ENCODE results near the gene CHL1.

The CHL1 gene

GRCh38 chr3:217099-217813 is 20.7 kb downstream of the CHL1 start:
- no peak for DNase-seq (ENCODE audit: low spot score)

GRCh38 chr3:217948-218347 is 21.4 kb downstream of the CHL1 start:
- no peak for DNase-seq (ENCODE audit: low spot score)

- DNase-seq (ENCODE audit: low spot score): no peak
Observed at GRCh38 chr3:228442-229182, 32.0 kb downstream of the CHL1 start.

- no peak for DNase-seq (ENCODE audit: low spot score)
Observed at GRCh38 chr3:229183-229661, 32.7 kb downstream of the CHL1 start.

- no peak for DNase-seq (ENCODE audit: low spot score)
Observed at GRCh38 chr3:236881-237280, 40.3 kb downstream of the CHL1 start.

GRCh38 chr3:242602-243355 is 46.2 kb downstream of the CHL1 start:
- no peak for DNase-seq (ENCODE audit: low spot score)

- DNase-seq (ENCODE audit: low spot score): no peak
Observed at GRCh38 chr3:243356-243725, 46.8 kb downstream of the CHL1 start.

GRCh38 chr3:244041-244440 is 47.5 kb downstream of the CHL1 start:
- DNase-seq (ENCODE audit: low spot score): no peak

GRCh38 chr3:247916-248315 is 51.4 kb downstream of the CHL1 start:
- no peak for DNase-seq (ENCODE audit: low spot score)

GRCh38 chr3:248864-249520 is 52.4 kb downstream of the CHL1 start:
- DNase-seq (ENCODE audit: low spot score): no peak

- DNase-seq (ENCODE audit: low spot score): no peak
Observed at GRCh38 chr3:249587-250262, 53.2 kb downstream of the CHL1 start.

- DNase-seq (ENCODE audit: low spot score): no peak
Observed at GRCh38 chr3:256501-256900, 59.9 kb downstream of the CHL1 start.

- no peak for DNase-seq (ENCODE audit: low spot score)
Observed at GRCh38 chr3:257826-258225, 61.3 kb downstream of the CHL1 start.

- no peak for DNase-seq (ENCODE audit: low spot score)
Observed at GRCh38 chr3:260898-261297, 64.3 kb downstream of the CHL1 start.

- DNase-seq (ENCODE audit: low spot score): no peak
Observed at GRCh38 chr3:263393-263792, 66.8 kb downstream of the CHL1 start.

- peak; percentile 5 for DNase-seq (ENCODE audit: low spot score)
Observed at GRCh38 chr3:264394-265156, 68.0 kb downstream of the CHL1 start.

- DNase-seq (ENCODE audit: low spot score): no peak
Observed at GRCh38 chr3:267101-267500, 70.5 kb downstream of the CHL1 start.

- no peak for DNase-seq (ENCODE audit: low spot score)
Observed at GRCh38 chr3:270688-271087, 74.1 kb downstream of the CHL1 start.

- no peak for DNase-seq (ENCODE audit: low spot score)
Observed at GRCh38 chr3:274927-275326, 78.4 kb downstream of the CHL1 start.

GRCh38 chr3:277873-278272 is 81.3 kb downstream of the CHL1 start:
- no peak for DNase-seq (ENCODE audit: low spot score)
